ENCODE data around the gene TMEM132A. TPM values are rescaled to one million over a fixed set of nuclear protein-coding genes. Genes with fewer than 3 reads are reported as not detected.
A peak's percentile ranks its signal among the peaks of the same experiment; 100 is the strongest.

TMEM132A gene
- total and polyA plus RNA-seq, 2 of the 13 experiments (the other 11 are each of a cell fraction or from before 2014, with no cell fraction given): 11.1 to 32.9 TPM

DNA sequence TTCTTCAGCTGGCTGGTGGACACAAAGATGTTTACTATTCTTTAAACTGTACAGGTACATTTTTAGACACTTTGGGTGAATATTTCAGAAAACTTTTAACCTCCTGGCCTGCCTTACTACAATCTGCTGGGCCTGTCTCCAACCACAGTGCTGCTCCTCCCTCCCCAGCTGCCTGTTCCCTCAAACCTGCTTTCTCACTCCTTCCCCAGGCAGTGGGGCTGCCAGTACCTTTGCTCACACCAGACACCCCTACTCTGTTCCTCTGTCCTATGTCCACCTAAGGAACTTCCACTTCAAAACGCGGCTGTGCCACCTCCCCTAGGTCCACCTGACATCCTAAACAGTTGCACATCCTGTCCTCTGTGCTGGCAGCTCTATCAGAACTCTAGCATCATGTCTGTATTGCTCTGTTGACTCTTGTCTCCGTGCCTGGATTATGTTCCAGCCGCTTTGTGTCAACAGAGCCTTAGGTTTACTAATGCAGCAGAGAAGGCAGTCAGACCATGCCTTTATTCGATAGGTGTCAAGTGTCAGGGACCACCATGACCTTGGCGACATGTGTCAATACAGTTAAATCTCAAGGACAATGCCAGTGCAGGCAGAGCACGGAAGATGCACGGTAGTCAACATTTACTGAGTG lies 43.5 kb upstream of the TMEM132A start (continued):
- TF ChIP-seq, protein P1, sequence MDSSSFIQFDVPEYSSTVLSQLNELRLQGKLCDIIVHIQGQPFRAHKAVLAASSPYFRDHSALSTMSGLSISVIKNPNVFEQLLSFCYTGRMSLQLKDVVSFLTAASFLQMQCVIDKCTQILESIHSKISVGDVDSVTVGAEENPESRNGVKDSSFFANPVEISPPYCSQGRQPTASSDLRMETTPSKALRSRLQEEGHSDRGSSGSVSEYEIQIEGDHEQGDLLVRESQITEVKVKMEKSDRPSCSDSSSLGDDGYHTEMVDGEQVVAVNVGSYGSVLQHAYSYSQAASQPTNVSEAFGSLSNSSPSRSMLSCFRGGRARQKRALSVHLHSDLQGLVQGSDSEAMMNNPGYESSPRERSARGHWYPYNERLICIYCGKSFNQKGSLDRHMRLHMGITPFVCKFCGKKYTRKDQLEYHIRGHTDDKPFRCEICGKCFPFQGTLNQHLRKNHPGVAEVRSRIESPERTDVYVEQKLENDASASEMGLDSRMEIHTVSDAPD (CRISPR knock-in tag; IDR thresholded peaks at IDR 0.05): peak; percentile 60; the same call in 1 of the 2 replicates
- TF ChIP-seq RCOR2 (CRISPR knock-in tag; IDR thresholded peaks at IDR 0.05) (peak; percentile 97), ETV6 (CRISPR knock-in tag; conservative IDR thresholded peaks at IDR 0.05) (no peak), ZFP37 (CRISPR knock-in tag; IDR thresholded peaks at IDR 0.05; ENCODE audit: borderline replicate concordance) (peak; percentile 93; the same call in 1 of the 2 replicates), SATB2 (CRISPR knock-in tag; IDR thresholded peaks at IDR 0.05) (no peak), TGIF2 (CRISPR knock-in tag; IDR thresholded peaks at IDR 0.05) (peak; percentile 98), ARNT (IDR thresholded peaks at IDR 0.05) (no peak), ZIK1 (CRISPR knock-in tag; IDR thresholded peaks at IDR 0.05; ENCODE audit: borderline replicate concordance, low read depth) (0 out of 2 replicates have a peak, but pooled peaks have one; percentile 50), HOXA9 (CRISPR knock-in tag; IDR thresholded peaks at IDR 0.05; ENCODE audit: borderline replicate concordance) (0 out of 2 replicates have a peak, but pooled peaks have one; percentile 42), AKAP8 (CRISPR knock-in tag; IDR thresholded peaks at IDR 0.05) (peak; percentile 45; the same call in 1 of the 2 replicates), TOPORS (CRISPR knock-in tag; IDR thresholded peaks at IDR 0.05) (no peak; the same call in 1 of the 2 replicates), BHLHE40 (IDR thresholded peaks at IDR 0.05; ENCODE audit: low read length) (peak; percentile 73), ZNF225 (CRISPR knock-in tag; IDR thresholded peaks at IDR 0.05) (no peak; the same call in 1 of the 2 replicates), ZSCAN25 (CRISPR knock-in tag; IDR thresholded peaks at IDR 0.05) (peak; percentile 87), PPARG (CRISPR knock-in tag; conservative IDR thresholded peaks at IDR 0.05) (peak; percentile 89), MAZ (IDR thresholded peaks at IDR 0.05; ENCODE audit: borderline replicate concordance, low read depth, low read length) (no peak), MAZ (CRISPR knock-in tag; IDR thresholded peaks at IDR 0.05; ENCODE audit: low read depth) (peak; percentile 62; the same call in 1 of the 2 replicates), TCF7 (IDR thresholded peaks at IDR 0.05; ENCODE audit: low read depth) (peak; percentile 88), RBM22 (optimal IDR thresholded peaks at IDR 0.05; ENCODE audit: low read length) (no peak), HMG20A (CRISPR knock-in tag; IDR thresholded peaks at IDR 0.05; ENCODE audit: borderline replicate concordance) (peak; percentile 100)
- TF ChIP-seq, protein P2, sequence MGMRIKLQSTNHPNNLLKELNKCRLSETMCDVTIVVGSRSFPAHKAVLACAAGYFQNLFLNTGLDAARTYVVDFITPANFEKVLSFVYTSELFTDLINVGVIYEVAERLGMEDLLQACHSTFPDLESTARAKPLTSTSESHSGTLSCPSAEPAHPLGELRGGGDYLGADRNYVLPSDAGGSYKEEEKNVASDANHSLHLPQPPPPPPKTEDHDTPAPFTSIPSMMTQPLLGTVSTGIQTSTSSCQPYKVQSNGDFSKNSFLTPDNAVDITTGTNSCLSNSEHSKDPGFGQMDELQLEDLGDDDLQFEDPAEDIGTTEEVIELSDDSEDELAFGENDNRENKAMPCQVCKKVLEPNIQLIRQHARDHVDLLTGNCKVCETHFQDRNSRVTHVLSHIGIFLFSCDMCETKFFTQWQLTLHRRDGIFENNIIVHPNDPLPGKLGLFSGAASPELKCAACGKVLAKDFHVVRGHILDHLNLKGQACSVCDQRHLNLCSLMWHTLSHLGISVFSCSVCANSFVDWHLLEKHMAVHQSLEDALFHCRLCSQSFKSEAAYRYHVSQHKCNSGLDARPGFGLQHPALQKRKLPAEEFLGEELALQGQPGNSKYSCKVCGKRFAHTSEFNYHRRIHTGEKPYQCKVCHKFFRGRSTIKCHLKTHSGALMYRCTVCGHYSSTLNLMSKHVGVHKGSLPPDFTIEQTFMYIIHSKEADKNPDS (CRISPR knock-in tag; IDR thresholded peaks at IDR 0.05): 0 out of 2 replicates have a peak, but pooled peaks have one; percentile 46
- TF ChIP-seq, protein P3, sequence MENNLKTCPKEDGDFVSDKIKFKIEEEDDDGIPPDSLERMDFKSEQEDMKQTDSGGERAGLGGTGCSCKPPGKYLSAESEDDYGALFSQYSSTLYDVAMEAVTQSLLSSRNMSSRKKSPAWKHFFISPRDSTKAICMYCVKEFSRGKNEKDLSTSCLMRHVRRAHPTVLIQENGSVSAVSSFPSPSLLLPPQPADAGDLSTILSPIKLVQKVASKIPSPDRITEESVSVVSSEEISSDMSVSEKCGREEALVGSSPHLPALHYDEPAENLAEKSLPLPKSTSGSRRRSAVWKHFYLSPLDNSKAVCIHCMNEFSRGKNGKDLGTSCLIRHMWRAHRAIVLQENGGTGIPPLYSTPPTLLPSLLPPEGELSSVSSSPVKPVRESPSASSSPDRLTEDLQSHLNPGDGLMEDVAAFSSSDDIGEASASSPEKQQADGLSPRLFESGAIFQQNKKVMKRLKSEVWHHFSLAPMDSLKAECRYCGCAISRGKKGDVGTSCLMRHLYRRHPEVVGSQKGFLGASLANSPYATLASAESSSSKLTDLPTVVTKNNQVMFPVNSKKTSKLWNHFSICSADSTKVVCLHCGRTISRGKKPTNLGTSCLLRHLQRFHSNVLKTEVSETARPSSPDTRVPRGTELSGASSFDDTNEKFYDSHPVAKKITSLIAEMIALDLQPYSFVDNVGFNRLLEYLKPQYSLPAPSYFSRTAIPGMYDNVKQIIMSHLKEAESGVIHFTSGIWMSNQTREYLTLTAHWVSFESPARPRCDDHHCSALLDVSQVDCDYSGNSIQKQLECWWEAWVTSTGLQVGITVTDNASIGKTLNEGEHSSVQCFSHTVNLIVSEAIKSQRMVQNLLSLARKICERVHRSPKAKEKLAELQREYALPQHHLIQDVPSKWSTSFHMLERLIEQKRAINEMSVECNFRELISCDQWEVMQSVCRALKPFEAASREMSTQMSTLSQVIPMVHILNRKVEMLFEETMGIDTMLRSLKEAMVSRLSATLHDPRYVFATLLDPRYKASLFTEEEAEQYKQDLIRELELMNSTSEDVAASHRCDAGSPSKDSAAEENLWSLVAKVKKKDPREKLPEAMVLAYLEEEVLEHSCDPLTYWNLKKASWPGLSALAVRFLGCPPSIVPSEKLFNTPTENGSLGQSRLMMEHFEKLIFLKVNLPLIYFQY (CRISPR knock-in tag; IDR thresholded peaks at IDR 0.05; ENCODE audit: borderline replicate concordance): 0 out of 2 replicates have a peak, but pooled peaks have one; percentile 36
- TF ChIP-seq, protein P4, sequence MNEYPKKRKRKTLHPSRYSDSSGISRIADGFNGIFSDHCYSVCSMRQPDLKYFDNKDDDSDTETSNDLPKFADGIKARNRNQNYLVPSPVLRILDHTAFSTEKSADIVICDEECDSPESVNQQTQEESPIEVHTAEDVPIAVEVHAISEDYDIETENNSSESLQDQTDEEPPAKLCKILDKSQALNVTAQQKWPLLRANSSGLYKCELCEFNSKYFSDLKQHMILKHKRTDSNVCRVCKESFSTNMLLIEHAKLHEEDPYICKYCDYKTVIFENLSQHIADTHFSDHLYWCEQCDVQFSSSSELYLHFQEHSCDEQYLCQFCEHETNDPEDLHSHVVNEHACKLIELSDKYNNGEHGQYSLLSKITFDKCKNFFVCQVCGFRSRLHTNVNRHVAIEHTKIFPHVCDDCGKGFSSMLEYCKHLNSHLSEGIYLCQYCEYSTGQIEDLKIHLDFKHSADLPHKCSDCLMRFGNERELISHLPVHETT (CRISPR knock-in tag; conservative IDR thresholded peaks at IDR 0.05): peak; percentile 78
